ENCODE measurements around the gene OPN3.

DNA sequence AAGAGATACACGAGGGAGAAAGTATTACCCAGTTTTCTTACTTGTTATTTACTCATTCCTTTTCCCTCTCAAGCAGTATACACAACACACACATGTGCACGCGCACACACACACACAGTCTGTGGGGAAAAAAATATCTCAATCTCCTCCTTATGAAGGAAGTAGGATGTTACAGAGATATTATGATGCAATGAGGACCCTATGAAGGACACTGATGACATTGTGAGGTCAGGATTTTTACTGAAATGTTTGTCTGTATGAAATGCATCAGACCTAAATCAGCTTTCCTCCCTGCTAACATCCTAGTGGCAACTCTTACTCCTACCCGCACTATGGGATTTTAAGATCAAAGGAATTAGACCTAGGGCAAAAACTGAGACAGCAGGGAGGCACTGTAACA is 11.8 kb upstream of the OPN3 start, which contains the start of gene WDR64:
- TF ChIP-seq, protein P1, sequence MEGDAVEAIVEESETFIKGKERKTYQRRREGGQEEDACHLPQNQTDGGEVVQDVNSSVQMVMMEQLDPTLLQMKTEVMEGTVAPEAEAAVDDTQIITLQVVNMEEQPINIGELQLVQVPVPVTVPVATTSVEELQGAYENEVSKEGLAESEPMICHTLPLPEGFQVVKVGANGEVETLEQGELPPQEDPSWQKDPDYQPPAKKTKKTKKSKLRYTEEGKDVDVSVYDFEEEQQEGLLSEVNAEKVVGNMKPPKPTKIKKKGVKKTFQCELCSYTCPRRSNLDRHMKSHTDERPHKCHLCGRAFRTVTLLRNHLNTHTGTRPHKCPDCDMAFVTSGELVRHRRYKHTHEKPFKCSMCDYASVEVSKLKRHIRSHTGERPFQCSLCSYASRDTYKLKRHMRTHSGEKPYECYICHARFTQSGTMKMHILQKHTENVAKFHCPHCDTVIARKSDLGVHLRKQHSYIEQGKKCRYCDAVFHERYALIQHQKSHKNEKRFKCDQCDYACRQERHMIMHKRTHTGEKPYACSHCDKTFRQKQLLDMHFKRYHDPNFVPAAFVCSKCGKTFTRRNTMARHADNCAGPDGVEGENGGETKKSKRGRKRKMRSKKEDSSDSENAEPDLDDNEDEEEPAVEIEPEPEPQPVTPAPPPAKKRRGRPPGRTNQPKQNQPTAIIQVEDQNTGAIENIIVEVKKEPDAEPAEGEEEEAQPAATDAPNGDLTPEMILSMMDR (IDR thresholded peaks at IDR 0.05; ENCODE audit: extremely low read depth in 1 of 2, insufficient read depth in 1 of 2, low read depth in 1 of 2, low read length in 2 of 2) = no peak
- TF ChIP-seq POLR2A (IDR thresholded peaks at IDR 0.05; ENCODE audit: low read depth, low read length) (no peak), POLR2AphosphoS5 (IDR thresholded peaks at IDR 0.05; ENCODE audit: insufficient read depth, low read depth, low read length) (no peak), EZH2 (IDR thresholded peaks at IDR 0.05; ENCODE audit: borderline replicate concordance, low read depth, low read length, severe bottlenecking) (no peak)
- TF ChIP-seq, protein P2, sequence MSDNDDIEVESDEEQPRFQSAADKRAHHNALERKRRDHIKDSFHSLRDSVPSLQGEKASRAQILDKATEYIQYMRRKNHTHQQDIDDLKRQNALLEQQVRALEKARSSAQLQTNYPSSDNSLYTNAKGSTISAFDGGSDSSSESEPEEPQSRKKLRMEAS (IDR thresholded peaks at IDR 0.05; ENCODE audit: insufficient read depth, insufficient read length) = no peak
